Raji (cell line): ENCODE measurements around the gene NCF2.

Experiments used
- POLR2A ChIP-seq: IDR thresholded peaks from 2 replicates; pipeline ENCODE4 v1.6.1; 2011; ENCODE audit warnings: low read depth, low read length, control low read depth; ENCODE audit not compliant: insufficient read depth

The NCF2 gene

GRCh38 chr1:183506561-183506960 is 83.7 kb downstream of the NCF2 start:
- no peak for TF ChIP-seq POLR2A
